HL-60 (cell line): ENCODE measurements around the gene SLFN14.
"Not testable (repeated sequence)": the region's sequence is repeated elsewhere in the genome, so short reads cannot be mapped to it uniquely, and the experiment has no call there.

ENCODE experiments used
- CTCF ChIP-seq: IDR thresholded peaks from one replicate; pipeline ENCODE4 v1.5.1; 2011; ENCODE audit warnings: low read length, control low read depth, inconsistent platforms; ENCODE audit not compliant: insufficient read depth
- REST ChIP-seq: IDR thresholded peaks from 2 replicates; pipeline ENCODE4 v1.6.1; 2012; ENCODE audit warnings: low read depth; ENCODE audit not compliant: insufficient replicate concordance

- not testable (repeated sequence) for TF ChIP-seq CTCF, REST
These were observed 31.3 kb downstream of the SLFN14 start for GRCh38 chr17:35529326-35529725.
